K562 (cell line): ENCODE measurements around the gene INO80. TPM values are rescaled to one million over a fixed set of nuclear protein-coding genes. Genes with fewer than 3 reads are reported as not detected.

Experiments used
- MGA ChIP-seq: fragments of 450-650 bp; IDR thresholded peaks from 2 replicates; pipeline ENCODE4 v1.6.1; 2016; ENCODE audit warnings: mild to moderate bottlenecking, moderate library complexity
- NUFIP1 ChIP-seq: fragments of 450-650 bp; IDR thresholded peaks from 2 replicates; pipeline ENCODE4 v1.6.1; 2018; ENCODE audit not compliant: partially characterized antibody
- ZBTB33 ChIP-seq: sonication (generic); formaldehyde crosslinking; IDR thresholded peaks from 2 replicates; pipeline ENCODE4 v1.8.1; 2023; ENCODE audit warnings: mild to moderate bottlenecking, missing genetic modification reagents
- polyA plus RNA-seq, 8 experiments: library from polyadenylated mRNA; depleted of rRNA in 4 of 8; stranded (reverse) in 5 of 8; unstranded in 3 of 8; fragments of >200 nt; fragmentation: Nextera tagmentation in 2 of 8; fragmentation: Illumina TruSeq in 1 of 8; extraction: Ambion mirVana in 2 of 8; extraction: Trizol in 1 of 8; gene quantifications; 2 replicates each; pipeline versions ENCODE4 v1.2.1 to v1.2.3, GENCODE V29; 2011 to 2014; ENCODE audit warnings: inconsistent platforms in 1 of 8, missing spikeins in 1 of 8
- total RNA-seq, 7 experiments: library from RNA; depleted of rRNA in 6 of 7; stranded (reverse); fragments of >200 nt in 6 of 7; fragmentation: Illumina TruSeq in 2 of 7; extraction: Trizol in 2 of 7; gene quantifications; 2 replicates each; pipeline versions ENCODE4 v1.2.1 to v1.2.3, GENCODE V29; 2011 to 2021; ENCODE audit warnings: low replicate concordance in 1 of 7

Gene INO80
- total and polyA plus RNA-seq, 9 of the 15 experiments (the other 6 are each of a cell fraction or from before 2014, with no cell fraction given) = 1.1 to 25.7 (median 19.9) TPM

- TF ChIP-seq MGA (no peak), ZBTB33 (CRISPR knock-in tag) (no peak), NUFIP1 (no peak)
Observed at GRCh38 chr15:40963201-40963600, 152.9 kb downstream of the INO80 start (continued).
